CD14-positive monocyte (primary cell): ENCODE results near the gene E2F4. TPM values are rescaled to one million over a fixed set of nuclear protein-coding genes. Genes with fewer than 3 reads are reported as not detected.

Experiments
- DNase-seq, 3 donors: peaks; one replicate each; pipeline ENCODE4 v3.0.0-alpha.2; 2011 to 2022
- H2AFZ ChIP-seq: 2 replicates; pipeline ENCODE4 v1.6.0; 2012; ENCODE audit warnings: mild to moderate bottlenecking, low read depth, low read length, inconsistent platforms; ENCODE audit not compliant: insufficient read depth, poor library complexity, severe bottlenecking
- H3K27ac ChIP-seq, 2 donors: 1 replicate in 1 of 2; 2 replicates in 1 of 2; pipeline ENCODE4 v1.5.1; 2012 to 2013; ENCODE audit warnings: low read length in 2 of 2, control low read depth in 1 of 2, inconsistent platforms in 1 of 2, low read depth in 1 of 2, mild to moderate bottlenecking in 1 of 2
- H3K27me3 ChIP-seq, 2 donors: one replicate each; pipeline versions ENCODE4 v1.6.0 to v1.6.1; 2011 to 2013; ENCODE audit warnings: low read length in 2 of 2; ENCODE audit not compliant: control insufficient read depth in 2 of 2, insufficient read depth in 2 of 2
- H3K36me3 ChIP-seq, 2 donors: replicated peaks in 1 of 2; 1 replicate in 1 of 2; 2 replicates in 1 of 2; pipeline versions ENCODE4 v1.5.1 to v1.6.1; 2012 to 2013; ENCODE audit warnings: low read length in 2 of 2, control low read depth in 1 of 2, inconsistent platforms in 1 of 2, mild to moderate bottlenecking in 1 of 2; ENCODE audit not compliant: insufficient read depth in 2 of 2, control insufficient read depth in 1 of 2
- H3K4me1 ChIP-seq, 2 donors: 1 replicate in 1 of 2; 2 replicates in 1 of 2; pipeline versions ENCODE4 v1.5.1 to v1.6.1; 2012 to 2013; ENCODE audit warnings: low read length in 2 of 2, control low read depth in 1 of 2, inconsistent platforms in 1 of 2, mild to moderate bottlenecking in 1 of 2, moderate library complexity in 1 of 2; ENCODE audit not compliant: insufficient read depth in 2 of 2, control insufficient read depth in 1 of 2
- H3K4me2 ChIP-seq: replicated peaks from 2 replicates; pipeline ENCODE3; 2012; ENCODE audit warnings: low read length, moderate library complexity, mild to moderate bottlenecking; ENCODE audit not compliant: poor library complexity, severe bottlenecking; ENCODE audit errors: extremely low read depth
- H3K4me3 ChIP-seq, 3 experiments: fragments of 200-600 bp in 1 of 3; sonication (generic) in 1 of 3; replicated peaks in 1 of 3; 1 replicate in 2 of 3; 2 replicates in 1 of 3; pipeline ENCODE4 v1.5.1; 2011 to 2013; ENCODE audit warnings: low read length in 3 of 3, mild to moderate bottlenecking in 3 of 3, control low read depth in 2 of 3, low read depth in 2 of 3, inconsistent platforms in 1 of 3, moderate library complexity in 1 of 3
- H3K79me2 ChIP-seq: 2 replicates; pipeline ENCODE4 v1.6.0; 2012; ENCODE audit warnings: mild to moderate bottlenecking, control low read depth, inconsistent platforms, low read length, moderate library complexity; ENCODE audit not compliant: insufficient read depth
- H3K9ac ChIP-seq: 2 replicates; pipeline ENCODE4 v1.6.0; 2017; ENCODE audit warnings: low read length, mild to moderate bottlenecking; ENCODE audit not compliant: insufficient read depth, poor library complexity, severe bottlenecking
- H3K9me3 ChIP-seq, 2 donors: replicated peaks in 1 of 2; 1 replicate in 1 of 2; 2 replicates in 1 of 2; pipeline versions ENCODE4 v1.5.1 to v1.6.1; 2012 to 2013; ENCODE audit warnings: low read length in 2 of 2, control low read depth in 1 of 2; ENCODE audit not compliant: control insufficient read depth in 1 of 2, insufficient read depth in 1 of 2
- H4K20me1 ChIP-seq: 2 replicates; pipeline ENCODE4 v1.6.0; 2012; ENCODE audit warnings: mild to moderate bottlenecking, low read length, control low read depth, moderate library complexity; ENCODE audit not compliant: insufficient read depth
- H3K27ac Mint-ChIP-seq, 7 donors: one replicate each; pipeline ENCODE4 v1.8.0; 2020; ENCODE audit warnings: mild to moderate bottlenecking in 7 of 7, mixed read lengths in 7 of 7, moderate library complexity in 6 of 7, inconsistent platforms in 2 of 7
- H3K27me3 Mint-ChIP-seq, 3 donors: one replicate each; pipeline ENCODE4 v1.8.0; 2021 to 2022; ENCODE audit warnings: low read depth in 3 of 3, mild to moderate bottlenecking in 3 of 3, mixed read lengths in 3 of 3, moderate library complexity in 3 of 3, inconsistent platforms in 1 of 3
- H3K36me3 Mint-ChIP-seq, 2 donors: one replicate each; pipeline ENCODE4 v1.8.0; 2020; ENCODE audit warnings: mixed read lengths in 2 of 2, inconsistent platforms in 1 of 2, mild to moderate bottlenecking in 1 of 2
- H3K4me1 Mint-ChIP-seq: one replicate; pipeline ENCODE4 v1.8.0; 2020; ENCODE audit warnings: mild to moderate bottlenecking, mixed read lengths
- H3K4me3 Mint-ChIP-seq, 2 donors: one replicate each; pipeline ENCODE4 v1.8.0; 2020; ENCODE audit warnings: mild to moderate bottlenecking in 2 of 2, mixed read lengths in 2 of 2, moderate library complexity in 1 of 2
- H3K9me3 Mint-ChIP-seq, 7 donors: one replicate each; pipeline ENCODE4 v1.8.0; 2020 to 2022; ENCODE audit warnings: mixed read lengths in 7 of 7, mild to moderate bottlenecking in 6 of 7, moderate library complexity in 6 of 7, inconsistent platforms in 2 of 7
- WGBS: methylation state at CpG from one replicate; pipeline ENCODE4 v1.1.5; 2013; ENCODE audit warnings: missing lambda C conversion rate; ENCODE audit not compliant: insufficient coverage; 5-methylcytosine and 5-hydroxymethylcytosine counted together
- intact Hi-C, 2 donors: fragments of 100-400 bp; cut with micrococcal nuclease; formaldehyde crosslinking; loops; one replicate each; pipeline versions ENCODE4 v1.15.0 to v1.15.1; 2023
- polyA plus RNA-seq, 3 donors: library from polyadenylated mRNA; depleted of rRNA in 1 of 3; unstranded in 2 of 3; stranded (reverse) in 1 of 3; fragments of 300-500 nt in 2 of 3; fragments of >200 nt in 1 of 3; fragmentation: Illumina TruSeq in 2 of 3; gene quantifications; 1 replicate in 2 of 3; 2 replicates in 1 of 3; pipeline ENCODE4 v1.2.3, GENCODE V29; 2012 to 2021
- TF ChIP-seq, protein P1 (sequence below): fragments of 200-600 bp; IDR thresholded peaks from one replicate; pipeline ENCODE4 v1.8.0; 2022; ENCODE audit warnings: antibody characterized with exemption, mild to moderate bottlenecking

Gene E2F4
- polyA plus RNA-seq, 3 donors, result 53.1 to 191 (median 61.5) TPM

GRCh38 chr16:67201411-67202345, 9.7 kb downstream of the E2F4 start:
- Mint-ChIP-seq H3K27me3 (peaks cover 0 to 3% (median 1%) of the 10 kb centered on the region in 3 donors), H3K36me3 (peaks cover 53 to 85% of the 10 kb centered on the region in 2 donors)

GRCh38 chr16:67202426-67202825, 10.5 kb downstream of the E2F4 start:
- Histone ChIP-seq H3K27ac (no peak overlapping the region), H3K9ac (no peak overlapping the region), H3K4me2 (no peak overlapping the region), H3K27me3 (no peaks in the 10 kb centered on the region), H3K79me2 (no peaks in the 10 kb centered on the region), H3K36me3 (peaks cover 52 to 76% of the 10 kb centered on the region in 2 donors), H2AFZ (no peak overlapping the region), H3K4me3 (no peak overlapping the region), H4K20me1 (peaks cover 26% of the 10 kb centered on the region), H3K4me1 (no peaks in the 10 kb centered on the region), H3K9me3 (no peaks in the 10 kb centered on the region)
- H3K4me1 Mint-ChIP-seq, result peaks cover 8% of the 10 kb centered on the region
- 97% methylated on average over 7 of the region's 12 CpGs for WGBS
- peaks cover 49 to 78% of the 10 kb centered on the region in 2 donors for H3K36me3 Mint-ChIP-seq
- no peak overlapping the region for H3K4me3 Mint-ChIP-seq
- H3K27me3 Mint-ChIP-seq, result peaks cover 0 to 3% (median 1%) of the 10 kb centered on the region in 3 donors
- intact Hi-C loops, result no loop called here
- DNase-seq, result no peak
- no peak overlapping the region for H3K27ac Mint-ChIP-seq
- TF ChIP-seq, protein P1, sequence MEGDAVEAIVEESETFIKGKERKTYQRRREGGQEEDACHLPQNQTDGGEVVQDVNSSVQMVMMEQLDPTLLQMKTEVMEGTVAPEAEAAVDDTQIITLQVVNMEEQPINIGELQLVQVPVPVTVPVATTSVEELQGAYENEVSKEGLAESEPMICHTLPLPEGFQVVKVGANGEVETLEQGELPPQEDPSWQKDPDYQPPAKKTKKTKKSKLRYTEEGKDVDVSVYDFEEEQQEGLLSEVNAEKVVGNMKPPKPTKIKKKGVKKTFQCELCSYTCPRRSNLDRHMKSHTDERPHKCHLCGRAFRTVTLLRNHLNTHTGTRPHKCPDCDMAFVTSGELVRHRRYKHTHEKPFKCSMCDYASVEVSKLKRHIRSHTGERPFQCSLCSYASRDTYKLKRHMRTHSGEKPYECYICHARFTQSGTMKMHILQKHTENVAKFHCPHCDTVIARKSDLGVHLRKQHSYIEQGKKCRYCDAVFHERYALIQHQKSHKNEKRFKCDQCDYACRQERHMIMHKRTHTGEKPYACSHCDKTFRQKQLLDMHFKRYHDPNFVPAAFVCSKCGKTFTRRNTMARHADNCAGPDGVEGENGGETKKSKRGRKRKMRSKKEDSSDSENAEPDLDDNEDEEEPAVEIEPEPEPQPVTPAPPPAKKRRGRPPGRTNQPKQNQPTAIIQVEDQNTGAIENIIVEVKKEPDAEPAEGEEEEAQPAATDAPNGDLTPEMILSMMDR, result no peak
- H3K9me3 Mint-ChIP-seq, result peaks cover 0 to 2% (median 0%) of the 10 kb centered on the region in 7 donors

More at GRCh38 chr16:67201411-67202345, 9.7 kb downstream of the E2F4 start:
- peaks cover 59 to 82% of the 10 kb centered on the region in 2 donors for H3K36me3 ChIP-seq
- no peak overlapping the region for H3K27ac ChIP-seq
- H3K4me2 ChIP-seq, result no peak overlapping the region
- H3K27me3 ChIP-seq, result no peaks in the 10 kb centered on the region
- no peaks in the 10 kb centered on the region for H3K9me3 ChIP-seq
- no peak overlapping the region for H3K9ac ChIP-seq
- Mint-ChIP-seq H3K27ac (no peak overlapping the region), H3K9me3 (no peaks in the 10 kb centered on the region), H3K4me3 (no peak overlapping the region), H3K4me1 (peaks cover 10% of the 10 kb centered on the region)
- intact Hi-C loops, result no loop called here
- H4K20me1 ChIP-seq, result peaks cover 33% of the 10 kb centered on the region
- TF ChIP-seq, protein P1, result no peak
- 96% methylated on average over 33 of the region's 40 CpGs for WGBS
- H3K79me2 ChIP-seq, result no peaks in the 10 kb centered on the region
- no peak for DNase-seq
- H3K4me3 ChIP-seq, result no peak overlapping the region
- H3K4me1 ChIP-seq, result no peaks in the 10 kb centered on the region
- H2AFZ ChIP-seq, result no peak overlapping the region
